K562 (cell line): ENCODE results near the gene SYCP1. TPM values are rescaled to one million over a fixed set of nuclear protein-coding genes. Genes with fewer than 3 reads are reported as not detected.

Source experiments
- ATAC-seq: fragments of 200-7000 bp; cut with Tn5 transposase; 3 replicates; pipeline ENCODE4 v1.9.1; 2020; ENCODE audit warnings: moderate library complexity
- BruUV-seq: library from RNA; stranded (reverse); fragments of 400-500 nt; replicated peaks from 2 replicates; lab custom pipeline; 2021; lab: Mats Ljungman, UMichigan
- CTCF ChIA-PET: fragments of 300-600 bp; formaldehyde crosslinking; extraction: SDS; loops from one replicate; lab custom pipeline; 2021; ENCODE audit warnings: low intra/inter-chr PET ratio; lab: Yijun Ruan, JAX
- POLR2A ChIA-PET: fragments of 300-600, 350-650 bp; sonication (Branson Sonifier 250); formaldehyde crosslinking; extraction: SDS; loops from one replicate; lab custom pipeline; 2021; ENCODE audit warnings: antibody characterized with exemption, inconsistent platforms; lab: Yijun Ruan, JAX
- DNase-seq, 4 experiments: peaks; one replicate each; pipeline versions ENCODE4 v3.0.0 to v3.0.0-alpha.2; 2011 to 2018; ENCODE audit warnings: low spot score in 3 of 4, mixed read lengths in 3 of 4; ENCODE audit errors: extremely low read depth in 1 of 4
- FAIRE-seq: peaks from 2 replicates; lab custom pipeline; 2011; peaks lifted over from hg19 to GRCh38; lab: Jason Lieb, UNC
- H2AFZ ChIP-seq: 2 replicates; pipeline ENCODE4 v1.6.0; 2011; ENCODE audit warnings: low read depth, low read length, control low read depth, inconsistent platforms
- H3K27ac ChIP-seq: fragments of 200-600 bp; 3 replicates; pipeline ENCODE4 v1.8.0; 2011; ENCODE audit warnings: low read depth, mild to moderate bottlenecking, control low read depth, inconsistent platforms, low read length, moderate library complexity, mixed read lengths; ENCODE audit errors: extremely low read depth
- H3K27me3 ChIP-seq, 2 experiments: fragments of 300-600 bp in 1 of 2; 2 replicates in 1 of 2; 3 replicates in 1 of 2; pipeline versions ENCODE4 v1.6.0 to v1.8.0; 2011; ENCODE audit warnings: inconsistent platforms in 2 of 2, low read length in 2 of 2, mild to moderate bottlenecking in 1 of 2, mixed read lengths in 1 of 2, moderate library complexity in 1 of 2; ENCODE audit not compliant: control insufficient read depth in 2 of 2, insufficient read depth in 2 of 2
- H3K36me3 ChIP-seq: fragments of 300-600 bp; 3 replicates; pipeline ENCODE4 v1.8.0; 2011; ENCODE audit warnings: mild to moderate bottlenecking, low read length, inconsistent platforms; ENCODE audit not compliant: control insufficient read depth, insufficient read depth
- H3K4me1 ChIP-seq, 2 experiments: fragments of 200-600 bp in 1 of 2; replicated peaks in 1 of 2; 2 replicates in 1 of 2; 3 replicates in 1 of 2; pipeline versions ENCODE4 v1.5.1 to v1.8.0; 2011; ENCODE audit warnings: inconsistent platforms in 2 of 2, low read length in 2 of 2, mild to moderate bottlenecking in 1 of 2, mixed read lengths in 1 of 2, moderate library complexity in 1 of 2; ENCODE audit not compliant: control insufficient read depth in 2 of 2, insufficient read depth in 2 of 2
- H3K4me2 ChIP-seq: 2 replicates; pipeline ENCODE4 v1.6.1; 2011; ENCODE audit warnings: low read length, control low read depth, inconsistent platforms, mixed read lengths; ENCODE audit not compliant: insufficient read depth
- H3K4me3 ChIP-seq: fragments of 200-600 bp; sonication (generic), shearing (Covaris generic); 2 replicates; pipeline ENCODE4 v1.5.1; 2016; ENCODE audit warnings: control low read depth, inconsistent platforms
- H3K79me2 ChIP-seq: fragments of 200-600 bp; 3 replicates; pipeline ENCODE4 v1.8.0; 2011; ENCODE audit warnings: low read length, inconsistent platforms; ENCODE audit not compliant: control insufficient read depth, insufficient read depth
- H3K9ac ChIP-seq, 2 experiments: 2 replicates each; pipeline versions ENCODE4 v1.6.0 to v1.6.1; 2011; ENCODE audit warnings: low read depth in 2 of 2, low read length in 2 of 2, control low read depth in 1 of 2, inconsistent platforms in 1 of 2, mild to moderate bottlenecking in 1 of 2, mixed read lengths in 1 of 2; ENCODE audit not compliant: insufficient read depth in 1 of 2
- H3K9me1 ChIP-seq: one replicate; pipeline ENCODE4 v1.6.0; 2011; ENCODE audit warnings: inconsistent platforms, mild to moderate bottlenecking, low read length, moderate library complexity; ENCODE audit not compliant: control insufficient read depth, insufficient read depth
- H3K9me3 ChIP-seq: replicated peaks from 2 replicates; pipeline ENCODE4 v1.5.1; 2011; ENCODE audit warnings: low read depth, low read length, inconsistent platforms; ENCODE audit not compliant: control insufficient read depth, insufficient read depth
- H4K20me1 ChIP-seq: replicated peaks from 2 replicates; pipeline ENCODE4 v1.6.1; 2011; ENCODE audit warnings: low read length, inconsistent platforms, mixed read lengths; ENCODE audit not compliant: control insufficient read depth, insufficient read depth
- ATF2 ChIP-seq: sonication (generic); formaldehyde crosslinking; IDR thresholded peaks from 2 replicates; pipeline ENCODE4 v1.8.1; 2022; ENCODE audit warnings: missing genetic modification reagents
- COPS2 ChIP-seq: fragments of 450-650 bp; conservative IDR thresholded peaks from 2 replicates; pipeline ENCODE4 v1.6.1; 2016; ENCODE audit warnings: mild to moderate bottlenecking, moderate library complexity
- EZH2 ChIP-seq: IDR thresholded peaks from 2 replicates; pipeline ENCODE4 v1.6.1; 2012; ENCODE audit warnings: low read depth, mild to moderate bottlenecking, inconsistent platforms, low read length, borderline replicate concordance
- HES1 ChIP-seq: fragments of 450-650 bp; IDR thresholded peaks from 2 replicates; pipeline ENCODE4 v1.6.1; 2016; ENCODE audit warnings: low read depth, mild to moderate bottlenecking, moderate library complexity
- MAZ ChIP-seq, 2 experiments: fragments of 450-650 bp in 1 of 2; sonication (generic) in 1 of 2; formaldehyde crosslinking; IDR thresholded peaks in 1 of 2; conservative IDR thresholded peaks in 1 of 2; 2 replicates each; pipeline versions ENCODE4 v1.4.0 to v1.5.0; 2020; ENCODE audit warnings: mild to moderate bottlenecking in 1 of 2, missing genetic modification reagents in 1 of 2
- MYBL2 ChIP-seq, 2 experiments: fragments of 450-650 bp in 1 of 2; sonication (generic) in 1 of 2; formaldehyde crosslinking in 1 of 2; IDR thresholded peaks; 2 replicates each; pipeline versions ENCODE4 v1.6.1 to v1.8.1; 2017 to 2022; ENCODE audit warnings: borderline replicate concordance in 1 of 2, inconsistent platforms in 1 of 2, low read depth in 1 of 2, mild to moderate bottlenecking in 1 of 2, missing genetic modification reagents in 1 of 2, moderate library complexity in 1 of 2
- PHB ChIP-seq: fragments of 250-450 bp; sonication (Bioruptor Pico); IDR thresholded peaks from 2 replicates; pipeline ENCODE4 v1.5.0; 2021
- SMARCE1 ChIP-seq: fragments of 450-650 bp; IDR thresholded peaks from 2 replicates; pipeline ENCODE4 v1.7.1; 2016; ENCODE audit warnings: mild to moderate bottlenecking
- TARDBP ChIP-seq: fragments of 450-650 bp; IDR thresholded peaks from 2 replicates; pipeline ENCODE4 v1.6.1; 2016
- TBP ChIP-seq: optimal IDR thresholded peaks from 2 replicates; pipeline ENCODE3; 2011; ENCODE audit warnings: low read depth, low read length, improper control_type of control experiment
- VEZF1 ChIP-seq: fragments of 200-800 bp; sonication (Bioruptor generic); IDR thresholded peaks from 2 replicates; pipeline ENCODE4 v1.6.1; 2017; ENCODE audit warnings: missing genetic modification characterization, missing compliant biosample characterization
- ZFP1 ChIP-seq: fragments of 450-650 bp; formaldehyde crosslinking; IDR thresholded peaks from 2 replicates; pipeline ENCODE4 v1.4.0; 2020; ENCODE audit warnings: mild to moderate bottlenecking, mixed read lengths
- ZNF57 ChIP-seq: fragments of 450-650 bp; formaldehyde crosslinking; IDR thresholded peaks from 2 replicates; pipeline ENCODE4 v1.4.0; 2020; ENCODE audit warnings: mild to moderate bottlenecking, moderate library complexity
- ZNF75A ChIP-seq: fragments of 450-650 bp; formaldehyde crosslinking; IDR thresholded peaks from 2 replicates; pipeline ENCODE4 v1.4.0; 2020; ENCODE audit warnings: mild to moderate bottlenecking
- ZNF766 ChIP-seq: fragments of 200-800 bp; sonication (Bioruptor generic); conservative IDR thresholded peaks from 2 replicates; pipeline ENCODE4 v1.6.1; 2016; ENCODE audit warnings: missing genetic modification characterization, missing compliant biosample characterization
- in situ Hi-C: fragments of 300-500 bp; cut with MboI; formaldehyde crosslinking; loops from 4 replicates; pipeline ENCODE4 v1.15.0; 2018; ENCODE audit warnings: inconsistent platforms, mixed read lengths
- intact Hi-C: fragments of 100-400 bp; cut with micrococcal nuclease; formaldehyde crosslinking; loops from 2 replicates; pipeline ENCODE4 v1.14.2; 2022
- polyA plus RNA-seq, 8 experiments: library from polyadenylated mRNA; depleted of rRNA in 4 of 8; stranded (reverse) in 5 of 8; unstranded in 3 of 8; fragments of >200 nt; fragmentation: Nextera tagmentation in 2 of 8; fragmentation: Illumina TruSeq in 1 of 8; extraction: Ambion mirVana in 2 of 8; extraction: Trizol in 1 of 8; gene quantifications; 2 replicates each; pipeline versions ENCODE4 v1.2.1 to v1.2.3, GENCODE V29; 2011 to 2014; ENCODE audit warnings: inconsistent platforms in 1 of 8, missing spikeins in 1 of 8
- total RNA-seq, 7 experiments: library from RNA; depleted of rRNA in 6 of 7; stranded (reverse); fragments of >200 nt in 6 of 7; fragmentation: Illumina TruSeq in 2 of 7; extraction: Trizol in 2 of 7; gene quantifications; 2 replicates each; pipeline versions ENCODE4 v1.2.1 to v1.2.3, GENCODE V29; 2011 to 2021; ENCODE audit warnings: low replicate concordance in 1 of 7

The SYCP1 gene
- total and polyA plus RNA-seq, 9 of the 15 experiments (the other 6 are each of a cell fraction or from before 2014, with no cell fraction given) = not detected

GRCh38 chr1:114821978-114822377 lies 32.7 kb upstream of the SYCP1 start:
- ChIA-PET CTCF (no interaction called here), POLR2A (no interaction called here)
- Histone ChIP-seq H3K4me2 (no peak overlapping the region), H2AFZ (no peak overlapping the region), H3K9me1 (no peaks in the 10 kb centered on the region), H3K27me3 (no peaks in the 10 kb centered on the region), H3K27ac (no peak overlapping the region), H3K4me3 (no peak overlapping the region), H3K4me1 (no peaks in the 10 kb centered on the region), H3K9me3 (no peaks in the 10 kb centered on the region), H3K9ac (no peak overlapping the region), H4K20me1 (no peaks in the 10 kb centered on the region), H3K79me2 (no peaks in the 10 kb centered on the region), H3K36me3 (no peaks in the 10 kb centered on the region)
- no TSS peak for BruUV-seq
- DNase-seq (no peak), ATAC-seq (no peak), FAIRE-seq (no peak)
- TF ChIP-seq ZNF57 (CRISPR knock-in tag) (no peak), ATF2 (CRISPR knock-in tag) (no peak), SMARCE1 (no peak), VEZF1 (no peak), MYBL2 (IDR thresholded peaks at IDR 0.05; ENCODE audit: low read depth) (no peak), MYBL2 (CRISPR knock-in tag; IDR thresholded peaks at IDR 0.05; ENCODE audit: borderline replicate concordance) (no peak), EZH2 (no peak), ZNF75A (CRISPR knock-in tag) (no peak), PHB (CRISPR knock-in tag) (no peak), HES1 (no peak), ZFP1 (no peak), MAZ (CRISPR knock-in tag; conservative IDR thresholded peaks at IDR 0.05 in 1 of 2, IDR thresholded peaks at IDR 0.05 in 1 of 2) (no peak), ZNF766 (no peak), COPS2 (no peak), TARDBP (no peak), TBP (no peak)
- intact Hi-C loops = no loop called here
- in situ Hi-C loops = no loop called here
